Measurements from ENCODE around the gene AP4S1. TPM values are rescaled to one million over a fixed set of nuclear protein-coding genes. Genes with fewer than 3 reads are reported as not detected.

The AP4S1 gene
- total and polyA plus RNA-seq, 8 donors: 0.45 to 15.6 (median 5.0) TPM; not detected in 1

GRCh38 chr14:31068235-31068634 lies 42.8 kb downstream of the AP4S1 start:
- TF ChIP-seq POLR2A (IDR thresholded peaks at IDR 0.05) (no peak), EP300 (IDR thresholded peaks at IDR 0.05) (no peak), POLR2AphosphoS5 (IDR thresholded peaks at IDR 0.05) (no peak), CTCF (IDR thresholded peaks at IDR 0.05) (no peak)
- no peak overlapping the region for H3K4me3 ChIP-seq
- intact Hi-C loops (cut with DNase I; ENCODE audit: low total_unique reads): no loop called here
- peak in 1 of 2 donors; percentile 36 for DNase-seq
- peaks cover 0 to 24% (median 15%) of the 10 kb centered on the region in 4 donors for H3K36me3 ChIP-seq
- 40 to 51% (median 50%) methylated on average over 1 of the region's 1 CpG for WGBS, 5 donors
- peaks cover 0 to 11% (median 0%) of the 10 kb centered on the region in 4 donors for H3K4me1 ChIP-seq
- no peaks in the 10 kb centered on the region for H3K9me3 ChIP-seq
- H3K27me3 ChIP-seq: no peaks in the 10 kb centered on the region
- peak overlapping the region in 1 of 5 donors; percentile 30 for H3K27ac ChIP-seq

- WGBS, 5 donors: 89 to 94% (median 92%) methylated on average over 3 of the region's 3 CpGs
- Histone ChIP-seq H3K9me3 (no peaks in the 10 kb centered on the region), H3K27ac (no peak overlapping the region), H3K4me1 (peaks cover 0 to 11% (median 0%) of the 10 kb centered on the region in 4 donors), H3K36me3 (peaks cover 0 to 33% (median 20%) of the 10 kb centered on the region in 4 donors), H3K4me3 (no peak overlapping the region), H3K27me3 (no peaks in the 10 kb centered on the region)
- no peak for DNase-seq
- TF ChIP-seq POLR2A (IDR thresholded peaks at IDR 0.05): no peak
- TF ChIP-seq EP300 (IDR thresholded peaks at IDR 0.05): no peak
- TF ChIP-seq POLR2AphosphoS5 (IDR thresholded peaks at IDR 0.05): no peak
- TF ChIP-seq CTCF (IDR thresholded peaks at IDR 0.05): no peak
- intact Hi-C loops (cut with DNase I; ENCODE audit: low total_unique reads): no loop called here
These were observed 43.9 kb downstream of the AP4S1 start for GRCh38 chr14:31069343-31069742.

GRCh38 chr14:31070431-31070830 lies 45.0 kb downstream of the AP4S1 start:
- intact Hi-C loops (cut with DNase I; ENCODE audit: low total_unique reads): no loop called here
- Histone ChIP-seq H3K27me3 (no peaks in the 10 kb centered on the region), H3K4me3 (no peak overlapping the region), H3K36me3 (peaks cover 0 to 42% (median 23%) of the 10 kb centered on the region in 4 donors), H3K27ac (no peak overlapping the region), H3K4me1 (peaks cover 0 to 11% (median 0%) of the 10 kb centered on the region in 4 donors), H3K9me3 (no peaks in the 10 kb centered on the region)
- DNase-seq: no peak
- WGBS, 5 donors: 78 to 93% (median 83%) methylated on average over 5 of the region's 5 CpGs
- TF ChIP-seq CTCF (IDR thresholded peaks at IDR 0.05) (no peak), EP300 (IDR thresholded peaks at IDR 0.05) (no peak), POLR2AphosphoS5 (IDR thresholded peaks at IDR 0.05) (no peak), POLR2A (IDR thresholded peaks at IDR 0.05) (no peak)

GRCh38 chr14:31071151-31071550 lies 45.7 kb downstream of the AP4S1 start:
- H3K36me3 ChIP-seq: peaks cover 0 to 42% (median 23%) of the 10 kb centered on the region in 4 donors
- 91 to 100% (median 93%) methylated on average over 2 of the region's 2 CpGs for WGBS, 5 donors
- H3K4me1 ChIP-seq: peaks cover 0 to 11% (median 0%) of the 10 kb centered on the region in 4 donors
- intact Hi-C loops (cut with DNase I; ENCODE audit: low total_unique reads): no loop called here
- H3K4me3 ChIP-seq: no peak overlapping the region
- TF ChIP-seq EP300 (IDR thresholded peaks at IDR 0.05) (no peak), POLR2A (IDR thresholded peaks at IDR 0.05) (no peak), POLR2AphosphoS5 (IDR thresholded peaks at IDR 0.05) (no peak), CTCF (IDR thresholded peaks at IDR 0.05) (no peak)
- no peaks in the 10 kb centered on the region for H3K27me3 ChIP-seq
- DNase-seq: no peak
- no peak overlapping the region for H3K27ac ChIP-seq
- H3K9me3 ChIP-seq: no peaks in the 10 kb centered on the region

Measured in stomach (tissue), 9 donors.